GM18502 (cell line): ENCODE data around the gene DDI2.
"Not testable (repeated sequence)": the region's sequence is repeated elsewhere in the genome, so short reads cannot be mapped to it uniquely, and the experiment has no call there.

Experiments used
- ATAC-seq: cut with Tn5 transposase; IDR thresholded peaks from one replicate; pipeline ENCODE4 v1.9.1; 2021; ENCODE audit warnings: mild to moderate bottlenecking; ENCODE audit not compliant: unreplicated experiment, poor library complexity

DDI2 gene

DNA sequence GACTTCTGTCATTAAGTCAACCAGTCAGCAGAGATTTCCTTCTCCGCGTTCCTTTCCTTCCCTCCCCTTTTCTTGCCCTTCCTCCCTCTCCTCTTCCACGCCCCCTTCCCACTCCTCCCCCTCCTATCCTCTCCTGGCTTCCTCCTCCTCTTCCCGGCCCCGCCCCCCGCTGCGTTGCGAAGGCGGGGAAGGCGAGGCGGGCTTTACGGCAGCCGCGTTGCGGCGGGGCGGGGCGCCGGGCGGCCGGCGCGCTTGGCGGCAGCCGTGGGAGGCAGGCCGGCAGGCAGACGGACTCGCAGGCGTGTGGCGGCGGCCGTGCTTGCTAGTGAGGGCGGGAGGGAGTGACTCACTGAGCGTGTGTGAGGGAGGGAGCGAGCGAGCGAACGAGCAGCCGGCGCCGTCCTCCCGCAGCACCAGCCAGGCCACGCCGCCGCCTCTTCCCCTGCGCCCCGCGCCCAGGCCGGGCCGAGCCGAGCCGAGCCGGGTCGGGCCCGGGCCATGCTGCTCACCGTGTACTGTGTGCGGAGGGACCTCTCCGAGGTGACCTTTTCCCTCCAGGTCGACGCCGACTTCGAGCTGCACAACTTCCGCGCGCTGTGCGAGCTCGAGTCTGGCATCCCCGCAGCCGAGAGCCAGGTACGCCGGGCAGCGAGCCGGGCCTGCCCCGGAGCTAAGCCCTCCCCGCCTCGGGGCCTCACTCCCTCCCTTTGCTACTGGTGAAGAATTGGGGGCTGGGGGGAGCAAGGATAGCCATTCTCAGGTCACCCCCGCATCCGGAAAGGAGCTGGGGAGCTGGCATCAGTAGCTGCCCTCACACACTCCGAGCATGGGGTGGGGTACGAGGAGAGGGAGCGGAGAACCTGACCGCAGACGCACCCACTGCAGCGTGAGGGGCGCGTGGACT, at the start of gene DDI2:
Gene DDI2, plus strand, starts transcription at position 286 of the 904 bp plus-strand sequence. Its CDS starts 213 bp downstream, at position 499.
- peak; percentile 70 for ATAC-seq

DNA sequence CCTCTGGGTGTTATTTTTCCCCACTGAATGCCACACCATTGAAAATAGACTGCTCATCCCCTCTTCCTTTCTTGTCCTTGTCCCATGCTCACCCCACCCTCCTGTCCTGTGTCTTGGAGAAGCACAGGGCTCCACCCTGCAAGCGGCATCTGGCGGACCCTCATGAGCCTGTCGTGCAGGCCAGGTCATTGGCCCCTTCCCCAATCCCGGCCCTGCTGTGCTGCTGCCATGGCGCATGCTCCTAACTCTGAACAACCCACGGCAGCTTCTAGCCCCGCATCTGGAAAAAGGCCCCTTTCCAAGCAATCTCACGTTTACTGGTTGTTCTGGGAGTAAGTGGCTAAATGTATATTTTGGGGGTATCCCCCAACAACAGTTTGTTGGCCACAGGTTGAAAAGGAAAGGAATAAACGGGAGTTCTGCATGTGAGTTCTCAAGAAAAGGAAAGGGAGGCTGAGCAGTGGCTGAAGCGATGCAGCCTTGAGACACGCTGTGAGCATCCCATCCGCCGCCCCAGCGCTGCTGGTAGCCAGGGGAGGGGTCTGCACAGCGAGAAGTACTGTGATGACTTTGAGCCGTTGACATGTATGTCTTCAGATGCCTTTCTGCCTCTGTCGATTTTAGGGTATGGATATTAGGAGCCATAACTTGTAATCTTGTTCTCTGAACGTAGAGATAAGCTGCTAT, 48.7 kb upstream of the DDI2 start:
- no peak for ATAC-seq

DNA sequence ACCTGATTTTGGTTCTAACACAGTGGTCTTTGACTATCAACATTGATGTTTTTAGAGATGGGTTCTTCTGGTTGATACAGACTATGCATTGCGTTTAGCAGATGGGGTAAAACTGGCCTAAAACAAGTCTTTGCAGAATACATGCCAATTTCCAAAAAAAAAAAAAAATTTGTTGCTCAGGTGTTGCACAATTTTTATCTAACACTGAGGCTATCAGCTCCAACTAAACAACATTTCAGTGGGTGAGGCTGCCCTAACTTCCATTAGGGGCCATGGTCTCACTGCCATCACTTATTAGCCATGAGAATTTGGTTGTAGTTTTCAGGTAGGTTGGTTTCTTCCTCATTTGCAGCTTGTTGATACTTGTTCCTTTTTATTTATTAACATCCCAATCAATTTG, 46.4 kb upstream of the DDI2 start:
- ATAC-seq: no peak

DNA sequence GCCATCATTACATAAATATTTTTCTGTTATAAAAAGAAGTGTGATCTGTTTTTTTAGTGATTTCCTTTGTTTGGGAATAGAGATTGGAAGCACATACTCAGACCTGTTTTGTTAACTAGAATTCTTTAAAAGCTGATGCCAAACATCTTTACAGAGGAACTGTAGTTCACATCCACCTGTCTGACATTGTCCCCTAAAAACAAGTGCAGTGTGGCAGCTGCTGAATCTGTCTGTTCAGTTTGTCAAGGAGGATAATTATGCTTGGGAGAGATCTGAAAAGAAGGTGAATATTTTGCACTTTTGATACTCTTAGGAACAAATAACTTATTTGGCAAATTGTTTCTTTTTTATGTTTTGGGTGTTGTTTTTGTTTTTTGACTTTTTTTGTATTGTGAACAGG, 46.0 kb upstream of the DDI2 start:
- ATAC-seq: no peak

DNA sequence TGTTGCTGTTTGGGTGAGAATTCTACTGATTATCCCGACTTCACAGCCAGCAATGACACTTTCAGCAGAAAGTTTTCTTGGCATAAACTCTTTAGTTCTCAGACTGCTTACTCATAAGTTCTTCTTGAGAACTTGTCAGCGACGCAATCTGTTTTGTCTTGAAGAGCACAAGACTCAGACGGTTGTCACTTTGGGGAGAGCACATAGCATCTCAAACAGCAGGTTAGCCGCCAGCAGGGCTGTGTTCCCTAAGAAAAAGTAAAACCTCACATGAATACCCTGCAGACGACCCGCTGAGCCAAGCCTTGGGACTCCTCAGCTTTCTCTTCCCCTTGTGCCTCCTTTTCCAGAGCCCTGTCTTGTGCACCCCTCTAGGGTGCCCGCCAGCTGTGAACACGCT, 43.8 kb upstream of the DDI2 start:
- no peak for ATAC-seq

DNA sequence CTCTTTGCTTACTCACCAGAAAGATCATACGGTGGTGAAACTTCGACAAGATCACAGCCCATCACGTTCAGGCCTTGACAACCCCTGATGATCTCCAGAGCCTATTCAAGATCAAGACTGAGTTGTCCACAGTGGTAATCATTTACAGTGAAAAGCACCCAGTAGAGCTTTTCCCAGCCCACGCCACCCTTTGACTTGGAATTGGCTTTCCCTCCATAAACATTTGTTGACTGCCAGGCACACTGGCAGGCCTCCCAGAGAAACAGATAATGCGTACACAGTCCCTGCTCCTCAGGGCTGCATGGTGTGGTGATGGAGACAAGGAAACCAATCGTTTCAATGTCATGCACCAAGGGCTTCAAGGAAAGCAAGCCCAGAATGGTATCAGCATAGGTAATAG, 42.5 kb upstream of the DDI2 start:
- no peak for ATAC-seq

DNA sequence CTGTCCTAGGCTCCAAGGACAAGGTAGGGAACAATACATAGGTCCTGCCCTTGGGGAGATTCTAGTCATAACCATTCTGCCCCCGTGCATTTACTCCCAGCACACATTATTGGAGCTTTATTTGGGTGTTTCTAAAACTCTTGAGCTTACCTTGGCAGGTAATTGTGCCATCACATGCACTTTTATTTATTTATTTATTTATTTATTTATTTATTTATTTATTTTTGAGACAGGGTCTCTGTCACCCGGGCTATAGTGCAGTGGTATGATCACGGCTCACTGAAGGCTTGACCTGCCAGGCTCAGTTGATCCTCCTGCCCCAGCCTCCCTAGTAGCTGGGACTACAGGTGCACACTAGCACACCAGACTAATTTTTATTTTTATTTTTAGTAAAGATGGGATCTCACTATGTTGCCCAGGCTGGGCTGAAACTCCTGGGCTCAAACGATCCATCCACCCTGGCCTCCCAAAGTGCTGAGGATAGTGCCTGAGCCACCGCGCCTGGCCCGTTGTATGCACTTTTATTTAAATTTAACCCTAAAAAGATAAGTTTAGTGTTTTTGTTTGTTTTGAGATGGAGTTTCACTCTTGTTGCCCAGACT, 41.6 kb upstream of the DDI2 start:
- ATAC-seq: no peak

DNA sequence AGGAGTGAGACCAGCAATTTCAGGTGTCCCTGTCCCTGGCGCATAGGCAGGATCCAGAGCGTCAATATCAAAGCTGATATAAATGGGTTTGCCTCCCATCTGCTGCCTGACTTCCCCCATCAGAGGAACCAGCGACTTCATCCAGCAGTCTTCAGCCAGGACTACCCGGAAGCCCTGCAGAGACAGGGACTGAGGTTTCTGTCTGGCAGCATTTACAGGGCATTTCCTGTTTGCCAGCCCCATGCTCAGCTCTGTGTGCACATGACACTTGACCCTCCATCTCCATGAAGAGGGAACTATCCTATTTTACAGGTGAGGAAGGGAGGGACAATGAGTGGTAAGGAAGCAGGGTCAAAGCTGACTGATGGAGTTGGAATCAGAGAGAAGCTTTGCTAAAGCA, 39.6 kb upstream of the DDI2 start:
- no peak for ATAC-seq

DNA sequence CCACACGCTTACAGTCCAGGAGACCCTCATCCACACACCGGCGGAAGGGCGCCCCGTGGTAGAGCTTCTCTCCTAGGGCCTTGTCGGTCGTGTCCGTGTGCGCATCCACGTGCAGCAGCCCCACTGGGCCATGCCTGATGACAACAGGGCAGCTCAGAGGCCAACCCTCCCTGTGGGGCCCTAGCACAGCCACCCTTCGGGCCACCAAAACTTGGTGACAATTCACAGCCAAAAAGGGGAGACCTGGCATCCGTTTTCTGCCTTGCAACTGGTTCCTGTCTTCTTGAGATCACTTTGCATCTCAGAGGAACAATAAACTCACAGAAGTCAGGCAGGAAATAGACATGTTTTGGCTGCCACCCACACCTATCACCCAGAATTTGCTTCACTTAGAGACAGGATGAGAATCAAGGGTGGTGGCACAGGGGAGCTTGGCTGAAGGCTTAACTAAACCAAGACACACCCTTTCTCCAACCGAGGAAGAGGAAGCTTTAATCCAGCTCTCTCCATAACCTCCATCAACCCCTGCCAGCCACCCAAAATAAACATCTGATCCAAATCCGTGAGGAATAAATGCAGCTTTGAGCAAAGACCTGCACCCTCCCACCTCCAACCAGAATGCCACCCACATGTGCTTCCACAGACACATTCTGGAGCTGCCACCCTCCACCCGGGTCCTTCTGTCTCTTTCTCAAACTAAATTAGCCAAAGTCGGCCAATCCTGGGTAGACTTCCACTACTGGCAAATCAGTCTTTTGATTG, 38.2 kb upstream of the DDI2 start:
- peak; percentile 20 for ATAC-seq

DNA sequence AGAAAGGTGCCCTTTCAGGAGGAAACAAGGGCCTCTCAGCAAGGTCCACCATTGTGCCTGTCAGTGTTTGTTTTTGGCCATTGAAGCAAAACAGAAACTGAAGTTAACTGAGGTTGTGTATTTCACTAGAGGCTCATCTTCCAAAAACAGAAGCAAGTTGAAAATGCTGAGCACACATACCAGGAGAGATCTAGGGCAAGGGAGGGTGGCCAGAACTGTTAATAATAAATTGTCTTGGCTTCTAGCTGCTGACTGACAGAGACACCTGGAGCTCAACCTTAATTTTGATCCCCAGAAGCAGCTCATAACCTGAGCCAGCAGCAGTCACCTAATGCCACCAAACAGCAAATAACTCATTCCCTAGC, 37.6 kb upstream of the DDI2 start:
- ATAC-seq: peak; percentile 43

DNA sequence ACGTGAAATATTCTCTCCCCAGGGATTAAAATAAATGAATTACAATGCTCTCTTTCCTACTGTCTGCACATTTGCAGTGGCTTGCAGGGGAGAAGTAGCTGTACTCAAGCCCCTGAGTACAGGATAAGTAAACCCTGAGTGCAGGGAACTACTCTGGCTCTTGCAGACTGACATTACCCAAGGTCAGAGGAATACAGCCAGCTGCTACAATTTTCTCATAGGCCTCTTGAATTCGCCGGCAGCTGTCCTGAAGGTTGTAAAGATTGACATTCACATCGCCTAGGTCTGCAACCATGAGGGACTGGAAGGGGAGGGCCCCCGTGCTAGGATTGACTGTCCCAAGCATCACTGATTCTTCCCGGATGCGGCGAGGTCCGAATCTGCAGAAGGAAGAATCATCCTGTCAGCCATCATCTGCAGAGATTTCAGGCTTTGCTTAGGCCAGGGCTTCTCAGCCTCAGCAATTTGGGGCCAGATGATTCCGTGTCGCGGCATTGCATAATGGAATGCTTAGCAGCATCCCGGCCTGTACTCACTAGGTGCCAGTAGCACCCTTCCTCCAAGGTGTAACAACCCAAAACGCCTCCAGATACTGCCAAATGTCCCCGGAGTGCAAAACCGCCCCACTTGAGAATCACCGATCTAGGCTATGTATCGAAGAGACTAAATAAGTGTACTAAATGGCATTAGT, 34.1 kb upstream of the DDI2 start:
- ATAC-seq: no peak

DNA sequence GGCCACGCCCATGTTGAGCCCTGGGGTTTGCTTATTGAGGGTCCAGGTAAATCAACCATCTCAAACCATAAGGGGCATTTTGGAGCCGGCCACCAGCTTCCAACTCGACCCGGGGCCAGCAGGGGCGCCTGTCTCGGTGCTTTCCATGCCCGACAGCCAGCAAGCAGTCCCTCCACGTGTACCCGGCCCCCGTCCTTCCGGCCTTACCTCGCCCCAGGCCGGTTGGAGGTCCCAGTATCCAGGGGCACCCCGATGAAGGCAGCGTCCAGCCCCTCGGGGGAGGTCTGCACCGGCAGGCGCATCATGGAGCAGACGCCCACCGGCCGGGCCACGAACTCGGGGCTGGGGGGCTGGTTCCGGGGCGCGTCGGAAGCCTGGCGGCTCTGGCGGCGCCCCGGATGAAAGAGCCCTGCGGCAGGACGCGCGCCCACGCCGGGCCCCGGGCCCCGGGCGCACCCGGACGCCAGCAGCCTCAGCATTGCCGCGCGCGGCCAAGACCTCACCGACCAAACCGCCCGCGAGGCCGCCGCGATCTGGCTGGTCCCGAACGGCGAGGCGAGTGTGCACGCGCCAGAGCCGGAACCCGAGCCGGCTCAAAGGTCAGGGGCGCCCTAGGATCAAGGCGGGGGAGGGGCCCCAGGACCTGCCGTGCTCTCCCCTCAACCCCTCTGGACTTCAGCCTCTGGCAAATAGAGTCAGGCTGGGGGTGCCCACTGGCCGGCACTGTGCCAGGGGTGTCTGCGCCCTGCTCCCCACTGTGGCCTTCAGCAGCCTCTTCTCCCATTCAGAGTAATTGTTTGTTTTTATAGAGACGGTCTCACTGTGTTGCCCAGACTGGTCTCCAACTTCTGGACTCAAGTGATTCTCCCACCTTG, 32.5 kb upstream of the DDI2 start, which contains the start of gene AGMAT:
Gene AGMAT, minus strand, starts transcription at position 563 of the 875 bp plus-strand sequence. Its CDS starts 84 bp downstream, at position 479.
- no peak for ATAC-seq

DNA sequence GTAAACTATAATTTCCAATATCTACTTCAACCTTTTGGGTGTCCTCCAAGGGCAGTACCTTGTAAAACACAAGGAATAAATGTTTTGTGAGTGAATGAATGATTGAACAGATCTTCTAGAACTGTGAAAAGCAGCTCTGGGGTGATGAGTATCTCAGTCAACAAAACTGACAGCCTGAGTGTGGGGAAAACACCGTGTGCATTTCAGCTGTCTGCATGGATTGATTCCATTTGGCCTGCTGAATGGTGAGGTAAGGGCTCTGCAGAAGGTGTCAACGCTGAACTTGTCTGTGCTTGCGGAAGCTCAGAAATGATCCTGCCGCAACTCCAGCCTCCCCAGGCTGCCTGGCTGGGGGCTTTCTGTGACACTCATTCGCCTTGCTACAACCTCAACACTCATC, 25.0 kb upstream of the DDI2 start:
- no peak for ATAC-seq

DNA sequence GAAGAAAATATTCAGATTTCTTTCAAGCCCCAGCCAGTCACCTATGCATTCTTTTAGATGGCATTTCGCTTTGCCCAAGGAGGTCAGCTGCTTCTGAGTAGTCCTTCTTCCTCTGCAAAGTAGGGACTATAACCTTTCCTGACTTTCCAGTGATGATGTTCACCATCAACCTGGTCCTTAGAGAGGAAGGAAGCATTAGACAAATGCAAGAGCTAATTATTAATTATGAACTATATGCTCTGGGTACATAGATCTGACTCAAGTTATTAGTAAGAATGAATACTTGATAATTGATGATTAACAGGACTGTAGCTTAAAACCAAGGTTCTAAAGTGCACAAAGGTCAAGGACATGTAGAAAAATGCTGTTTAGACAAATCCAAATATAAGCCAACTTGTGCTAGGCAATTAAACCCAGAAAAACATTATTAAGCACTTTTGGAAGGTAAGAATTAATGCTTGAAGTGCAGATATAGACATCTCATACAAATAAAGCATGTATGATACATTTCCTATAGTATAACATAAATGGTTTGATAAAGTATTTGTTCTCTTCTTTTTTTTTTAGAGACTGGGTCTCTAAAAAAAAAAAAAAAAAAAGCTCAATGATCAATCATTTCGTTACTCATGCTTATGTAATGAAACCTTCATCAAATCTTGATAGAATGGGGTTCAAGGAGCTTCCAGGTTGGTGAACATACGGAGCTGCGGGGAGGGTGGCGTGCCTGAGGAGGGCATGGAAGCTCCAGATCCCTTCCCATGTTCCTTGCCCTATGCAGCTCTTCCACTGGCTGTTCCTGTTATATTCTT, 21.2 kb upstream of the DDI2 start:
- ATAC-seq: no peak

DNA sequence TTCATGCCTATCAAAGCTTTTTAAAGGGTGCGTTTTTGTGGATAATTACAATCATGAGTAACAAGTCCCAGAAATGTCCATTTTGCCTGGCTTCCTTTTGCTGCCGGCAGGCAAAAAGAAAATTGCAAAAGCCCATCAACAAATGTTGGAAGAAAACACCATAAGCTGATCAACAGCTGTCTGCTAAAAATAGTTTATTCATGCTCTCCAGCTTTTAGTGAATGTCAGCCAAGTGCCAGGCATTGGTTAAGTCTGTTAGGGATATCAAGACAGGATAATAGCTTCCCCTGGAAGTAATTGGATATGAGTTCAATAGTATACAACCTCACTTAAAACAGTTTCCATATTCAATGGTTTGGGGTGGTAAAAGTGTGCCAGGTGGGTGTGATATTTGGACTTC, 18.8 kb upstream of the DDI2 start:
- no peak for ATAC-seq

DNA sequence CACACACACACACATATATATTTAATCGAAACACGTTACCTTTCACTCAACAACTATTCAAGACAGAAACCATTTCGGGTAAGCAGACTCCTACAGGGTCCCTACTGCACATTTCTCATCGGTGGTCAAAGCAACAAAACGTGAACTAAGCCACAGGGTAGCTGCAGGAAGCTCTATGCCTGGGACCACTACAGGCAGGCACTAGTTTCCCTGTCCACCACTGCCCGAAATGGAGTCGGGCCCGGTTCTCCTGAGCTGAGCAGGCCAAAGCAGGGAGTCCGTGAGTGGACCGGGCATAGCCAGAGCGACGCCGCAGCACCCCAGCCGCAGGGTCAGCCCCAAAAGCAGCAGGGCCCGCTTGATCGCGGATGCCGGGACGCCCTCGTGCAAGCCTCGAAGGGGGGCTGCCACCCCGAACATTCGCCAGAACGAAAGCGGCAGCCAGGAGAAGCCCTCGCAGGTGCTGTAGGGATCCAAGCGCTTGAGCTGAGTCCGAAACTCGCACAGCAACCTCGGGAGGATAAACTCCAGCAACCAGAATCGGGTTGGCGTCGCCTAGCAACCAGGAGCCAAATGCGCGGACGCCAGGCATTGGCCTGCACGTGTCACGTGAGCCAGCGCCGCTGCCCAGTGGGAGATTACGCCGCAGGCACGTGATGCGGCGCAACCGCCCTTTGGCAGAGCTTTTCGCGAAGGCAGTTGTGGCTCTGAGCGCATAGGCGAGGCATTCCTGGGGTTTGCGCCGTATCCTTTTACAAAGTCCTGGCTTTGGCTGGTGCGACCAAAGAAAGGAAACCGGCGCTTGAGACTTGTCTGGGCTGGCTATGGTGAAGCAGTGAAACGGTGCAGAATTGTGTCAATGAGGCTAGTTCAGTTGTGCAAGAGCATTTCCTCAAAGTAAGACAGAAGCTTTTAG, 13.9 kb upstream of the DDI2 start:
- peak; percentile 95 for ATAC-seq

DNA sequence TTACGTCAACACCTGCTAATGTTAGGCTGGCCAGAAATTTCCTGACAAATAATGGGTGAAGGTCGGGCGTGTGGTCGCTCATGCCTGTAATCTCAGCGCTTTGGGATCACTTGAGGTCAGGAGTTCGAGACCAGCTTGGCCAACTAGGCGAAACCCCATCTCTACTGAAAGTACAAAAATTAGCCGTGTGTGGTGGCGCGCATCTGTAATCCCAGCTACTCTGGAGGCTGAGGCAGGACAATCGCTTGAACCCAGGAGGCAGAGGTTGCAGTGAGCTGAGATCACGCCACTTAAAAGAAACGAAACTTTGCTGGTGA, 13.3 kb upstream of the DDI2 start:
- not testable (repeated sequence) for ATAC-seq
